Measurements from ENCODE around the gene EP400. TPM values are rescaled to one million over a fixed set of nuclear protein-coding genes. Genes with fewer than 3 reads are reported as not detected.

EP400 gene
- total and polyA plus RNA-seq, 2 of the 13 experiments (the other 11 are each of a cell fraction or from before 2014, with no cell fraction given): 4.9 to 5.0 TPM

DNA sequence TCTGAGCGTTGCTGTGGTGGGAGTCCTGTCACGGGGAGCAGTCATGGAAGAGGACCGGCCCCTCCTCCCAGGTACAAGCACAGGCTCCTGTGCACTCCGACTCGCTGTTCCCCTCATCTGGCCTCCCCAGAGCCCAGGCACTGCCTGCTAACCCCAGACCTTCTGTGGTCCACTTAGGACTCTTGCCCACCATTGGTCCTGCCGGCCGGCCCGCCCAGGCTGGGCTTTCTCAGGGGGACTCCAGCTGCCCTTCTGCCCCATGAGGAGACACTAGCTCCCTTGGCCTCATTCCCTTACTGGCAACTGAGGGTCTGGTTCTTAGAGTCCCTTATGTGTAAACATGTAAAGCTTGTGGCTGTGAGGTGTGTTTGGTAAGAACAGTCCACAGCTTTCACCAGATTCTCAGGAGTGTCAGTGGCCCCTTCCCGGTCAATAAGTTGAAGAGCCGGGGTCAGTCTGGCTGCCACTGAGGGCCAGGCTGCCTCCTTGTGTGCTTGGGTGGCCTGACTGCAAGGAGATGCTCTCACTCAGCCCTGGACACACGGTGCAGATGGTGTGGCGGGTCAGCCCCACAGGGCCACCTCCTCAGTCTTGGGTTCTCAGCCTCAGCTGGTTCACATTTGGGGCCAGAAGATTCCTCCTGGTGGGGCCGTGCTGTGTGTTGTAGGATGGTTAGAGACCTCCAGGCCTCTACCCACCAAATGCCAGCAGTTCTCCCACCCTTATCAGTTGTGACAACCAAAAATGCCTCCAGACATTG is 150.7 kb downstream of the EP400 start:
- H3K27ac ChIP-seq (ENCODE audit: extremely low read length, insufficient read depth, low read length): no peak overlapping the region
- POLR2A ChIA-PET: no interaction called here
- in situ Hi-C loops (cut with HindIII; ENCODE audit: extremely low pct_ligation_motif_present, low pct_unique_long_range_greater_than_20kb) (no loop called here), intact Hi-C loops (cut with micrococcal nuclease; ENCODE audit: unreplicated experiment) (no loop called here)
- ATAC-seq (no peak; the same call in 2 of the 3 replicates), DNase-seq (ENCODE audit: low spot score) (no peak), FAIRE-seq (no peak)
- no peak overlapping the region for H2AFZ ChIP-seq (ENCODE audit: low read length)
- H3K4me1 ChIP-seq (ENCODE audit: insufficient read depth, low read length): no peaks in the 10 kb centered on the region
- H3K27me3 ChIP-seq (ENCODE audit: control insufficient read depth in 1 of 2, insufficient read depth in 2 of 2, low read length in 2 of 2): no peaks in the 10 kb centered on the region
- BruUV-seq (replicated peaks): no TSS peak
- H4K20me1 ChIP-seq (ENCODE audit: insufficient read depth, low read length): peaks cover 4% of the 10 kb centered on the region; the same call in 1 of the 2 replicates
- 100% methylated on average over 1 of the region's 13 CpGs for WGBS (ENCODE audit: low lambda C conversion rate)
- CTCF ChIA-PET (ENCODE audit: low intra/inter-chr PET ratio, low total read pairs): no interaction called here
- no peak overlapping the region for H3K4me3 ChIP-seq (replicated peaks in 1 of 3; ENCODE audit: insufficient read depth in 1 of 3, low read depth in 2 of 3, low read length in 3 of 3)
- no peak for TF ChIP-seq CBX5 (CRISPR knock-in tag; IDR thresholded peaks at IDR 0.05; ENCODE audit: borderline replicate concordance)
- TF ChIP-seq, protein P1, sequence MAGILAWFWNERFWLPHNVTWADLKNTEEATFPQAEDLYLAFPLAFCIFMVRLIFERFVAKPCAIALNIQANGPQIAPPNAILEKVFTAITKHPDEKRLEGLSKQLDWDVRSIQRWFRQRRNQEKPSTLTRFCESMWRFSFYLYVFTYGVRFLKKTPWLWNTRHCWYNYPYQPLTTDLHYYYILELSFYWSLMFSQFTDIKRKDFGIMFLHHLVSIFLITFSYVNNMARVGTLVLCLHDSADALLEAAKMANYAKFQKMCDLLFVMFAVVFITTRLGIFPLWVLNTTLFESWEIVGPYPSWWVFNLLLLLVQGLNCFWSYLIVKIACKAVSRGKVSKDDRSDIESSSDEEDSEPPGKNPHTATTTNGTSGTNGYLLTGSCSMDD (CRISPR knock-in tag; IDR thresholded peaks at IDR 0.05): no peak
- TF ChIP-seq MZF1 (CRISPR knock-in tag; IDR thresholded peaks at IDR 0.05; ENCODE audit: borderline replicate concordance): no peak
- TF ChIP-seq, protein P2, sequence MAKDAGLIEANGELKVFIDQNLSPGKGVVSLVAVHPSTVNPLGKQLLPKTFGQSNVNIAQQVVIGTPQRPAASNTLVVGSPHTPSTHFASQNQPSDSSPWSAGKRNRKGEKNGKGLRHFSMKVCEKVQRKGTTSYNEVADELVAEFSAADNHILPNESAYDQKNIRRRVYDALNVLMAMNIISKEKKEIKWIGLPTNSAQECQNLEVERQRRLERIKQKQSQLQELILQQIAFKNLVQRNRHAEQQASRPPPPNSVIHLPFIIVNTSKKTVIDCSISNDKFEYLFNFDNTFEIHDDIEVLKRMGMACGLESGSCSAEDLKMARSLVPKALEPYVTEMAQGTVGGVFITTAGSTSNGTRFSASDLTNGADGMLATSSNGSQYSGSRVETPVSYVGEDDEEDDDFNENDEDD (CRISPR knock-in tag; IDR thresholded peaks at IDR 0.05; ENCODE audit: borderline replicate concordance): no peak
- no peak for TF ChIP-seq NR1H2 (CRISPR knock-in tag; IDR thresholded peaks at IDR 0.05; ENCODE audit: borderline replicate concordance, low read depth)
- TF ChIP-seq, protein P3, sequence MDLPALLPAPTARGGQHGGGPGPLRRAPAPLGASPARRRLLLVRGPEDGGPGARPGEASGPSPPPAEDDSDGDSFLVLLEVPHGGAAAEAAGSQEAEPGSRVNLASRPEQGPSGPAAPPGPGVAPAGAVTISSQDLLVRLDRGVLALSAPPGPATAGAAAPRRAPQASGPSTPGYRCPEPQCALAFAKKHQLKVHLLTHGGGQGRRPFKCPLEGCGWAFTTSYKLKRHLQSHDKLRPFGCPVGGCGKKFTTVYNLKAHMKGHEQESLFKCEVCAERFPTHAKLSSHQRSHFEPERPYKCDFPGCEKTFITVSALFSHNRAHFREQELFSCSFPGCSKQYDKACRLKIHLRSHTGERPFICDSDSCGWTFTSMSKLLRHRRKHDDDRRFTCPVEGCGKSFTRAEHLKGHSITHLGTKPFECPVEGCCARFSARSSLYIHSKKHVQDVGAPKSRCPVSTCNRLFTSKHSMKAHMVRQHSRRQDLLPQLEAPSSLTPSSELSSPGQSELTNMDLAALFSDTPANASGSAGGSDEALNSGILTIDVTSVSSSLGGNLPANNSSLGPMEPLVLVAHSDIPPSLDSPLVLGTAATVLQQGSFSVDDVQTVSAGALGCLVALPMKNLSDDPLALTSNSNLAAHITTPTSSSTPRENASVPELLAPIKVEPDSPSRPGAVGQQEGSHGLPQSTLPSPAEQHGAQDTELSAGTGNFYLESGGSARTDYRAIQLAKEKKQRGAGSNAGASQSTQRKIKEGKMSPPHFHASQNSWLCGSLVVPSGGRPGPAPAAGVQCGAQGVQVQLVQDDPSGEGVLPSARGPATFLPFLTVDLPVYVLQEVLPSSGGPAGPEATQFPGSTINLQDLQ (CRISPR knock-in tag; IDR thresholded peaks at IDR 0.05): no peak
- TF ChIP-seq, protein P4, sequence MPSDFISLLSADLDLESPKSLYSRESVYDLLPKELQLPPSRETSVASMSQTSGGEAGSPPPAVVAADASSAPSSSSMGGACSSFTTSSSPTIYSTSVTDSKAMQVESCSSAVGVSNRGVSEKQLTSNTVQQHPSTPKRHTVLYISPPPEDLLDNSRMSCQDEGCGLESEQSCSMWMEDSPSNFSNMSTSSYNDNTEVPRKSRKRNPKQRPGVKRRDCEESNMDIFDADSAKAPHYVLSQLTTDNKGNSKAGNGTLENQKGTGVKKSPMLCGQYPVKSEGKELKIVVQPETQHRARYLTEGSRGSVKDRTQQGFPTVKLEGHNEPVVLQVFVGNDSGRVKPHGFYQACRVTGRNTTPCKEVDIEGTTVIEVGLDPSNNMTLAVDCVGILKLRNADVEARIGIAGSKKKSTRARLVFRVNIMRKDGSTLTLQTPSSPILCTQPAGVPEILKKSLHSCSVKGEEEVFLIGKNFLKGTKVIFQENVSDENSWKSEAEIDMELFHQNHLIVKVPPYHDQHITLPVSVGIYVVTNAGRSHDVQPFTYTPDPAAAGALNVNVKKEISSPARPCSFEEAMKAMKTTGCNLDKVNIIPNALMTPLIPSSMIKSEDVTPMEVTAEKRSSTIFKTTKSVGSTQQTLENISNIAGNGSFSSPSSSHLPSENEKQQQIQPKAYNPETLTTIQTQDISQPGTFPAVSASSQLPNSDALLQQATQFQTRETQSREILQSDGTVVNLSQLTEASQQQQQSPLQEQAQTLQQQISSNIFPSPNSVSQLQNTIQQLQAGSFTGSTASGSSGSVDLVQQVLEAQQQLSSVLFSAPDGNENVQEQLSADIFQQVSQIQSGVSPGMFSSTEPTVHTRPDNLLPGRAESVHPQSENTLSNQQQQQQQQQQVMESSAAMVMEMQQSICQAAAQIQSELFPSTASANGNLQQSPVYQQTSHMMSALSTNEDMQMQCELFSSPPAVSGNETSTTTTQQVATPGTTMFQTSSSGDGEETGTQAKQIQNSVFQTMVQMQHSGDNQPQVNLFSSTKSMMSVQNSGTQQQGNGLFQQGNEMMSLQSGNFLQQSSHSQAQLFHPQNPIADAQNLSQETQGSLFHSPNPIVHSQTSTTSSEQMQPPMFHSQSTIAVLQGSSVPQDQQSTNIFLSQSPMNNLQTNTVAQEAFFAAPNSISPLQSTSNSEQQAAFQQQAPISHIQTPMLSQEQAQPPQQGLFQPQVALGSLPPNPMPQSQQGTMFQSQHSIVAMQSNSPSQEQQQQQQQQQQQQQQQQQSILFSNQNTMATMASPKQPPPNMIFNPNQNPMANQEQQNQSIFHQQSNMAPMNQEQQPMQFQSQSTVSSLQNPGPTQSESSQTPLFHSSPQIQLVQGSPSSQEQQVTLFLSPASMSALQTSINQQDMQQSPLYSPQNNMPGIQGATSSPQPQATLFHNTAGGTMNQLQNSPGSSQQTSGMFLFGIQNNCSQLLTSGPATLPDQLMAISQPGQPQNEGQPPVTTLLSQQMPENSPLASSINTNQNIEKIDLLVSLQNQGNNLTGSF (CRISPR knock-in tag; IDR thresholded peaks at IDR 0.05): no peak
- TF ChIP-seq CENPX (CRISPR knock-in tag; IDR thresholded peaks at IDR 0.05): no peak
- no peak for TF ChIP-seq SYNCRIP (IDR thresholded peaks at IDR 0.05; ENCODE audit: insufficient read depth, low read depth, low read length)
- no peak overlapping the region for H3K4me2 ChIP-seq (ENCODE audit: low read depth, low read length)
- peaks cover 4 to 37% of the 10 kb centered on the region in 2 experiments; a peak in 3 of 5 replicates for H3K36me3 ChIP-seq (replicated peaks in 1 of 2; ENCODE audit: control insufficient read depth in 1 of 2, insufficient read depth in 2 of 2, low read length in 2 of 2)
- H3K9ac ChIP-seq (ENCODE audit: insufficient read depth, low read depth, low read length): no peak overlapping the region
- H3K9me3 ChIP-seq (ENCODE audit: low read length): no peaks in the 10 kb centered on the region
- H3K79me2 ChIP-seq (ENCODE audit: insufficient read depth, low read length): peaks cover 2% of the 10 kb centered on the region
